ENCODE measurements around the gene ZBTB18.
A peak's percentile ranks its signal among the peaks of the same experiment; 100 is the strongest.

ZBTB18 gene

GRCh38 chr1:244099258-244099930 is 48.3 kb downstream of the ZBTB18 start:
- DNase-seq (ENCODE audit: low read depth): no peak
- TF ChIP-seq CTCF (conservative IDR thresholded peaks at IDR 0.05; ENCODE audit: low read depth, low read length): no peak
- no peak overlapping the region for H3K4me3 ChIP-seq (ENCODE audit: low read depth, low read length)

GRCh38 chr1:244100276-244100675 is 49.2 kb downstream of the ZBTB18 start:
- H3K4me3 ChIP-seq (ENCODE audit: low read depth, low read length): no peak overlapping the region
- DNase-seq (ENCODE audit: low read depth): no peak
- TF ChIP-seq CTCF (conservative IDR thresholded peaks at IDR 0.05; ENCODE audit: low read depth, low read length): no peak

GRCh38 chr1:244100704-244101453 is 49.8 kb downstream of the ZBTB18 start:
- H3K4me3 ChIP-seq (ENCODE audit: low read depth, low read length): no peak overlapping the region
- no peak for TF ChIP-seq CTCF (conservative IDR thresholded peaks at IDR 0.05; ENCODE audit: low read depth, low read length)
- DNase-seq (ENCODE audit: low read depth): peak; percentile 8

- no peak for DNase-seq (ENCODE audit: low read depth)
- no peak for TF ChIP-seq CTCF (conservative IDR thresholded peaks at IDR 0.05; ENCODE audit: low read depth, low read length)
- H3K4me3 ChIP-seq (ENCODE audit: low read depth, low read length): no peak overlapping the region
Measured at GRCh38 chr1:244102046-244102445, 51.0 kb downstream of the ZBTB18 start.

- no peak for TF ChIP-seq CTCF (conservative IDR thresholded peaks at IDR 0.05; ENCODE audit: low read depth, low read length)
- DNase-seq (ENCODE audit: low read depth): no peak
- no peak overlapping the region for H3K4me3 ChIP-seq (ENCODE audit: low read depth, low read length)
Measured at GRCh38 chr1:244102468-244102867, 51.4 kb downstream of the ZBTB18 start.

- TF ChIP-seq CTCF (conservative IDR thresholded peaks at IDR 0.05; ENCODE audit: low read depth, low read length): no peak
- no peak overlapping the region for H3K4me3 ChIP-seq (ENCODE audit: low read depth, low read length)
- DNase-seq (ENCODE audit: low read depth): peak; percentile 88
Measured at GRCh38 chr1:244104309-244105060, 53.4 kb downstream of the ZBTB18 start.

All from choroid plexus epithelial cell (primary cell).